A673 (cell line): ENCODE measurements around the gene TM7SF3. TPM values are rescaled to one million over a fixed set of nuclear protein-coding genes. Genes with fewer than 3 reads are reported as not detected.

Source experiments
- BruUV-seq: library from RNA; stranded (reverse); fragments of 400-500 nt; replicated peaks from 2 replicates; lab custom pipeline; 2021; lab: Mats Ljungman, UMichigan
- CTCF ChIA-PET: fragments of 300-600 bp; sonication (Branson Sonifier 250); formaldehyde crosslinking; loops from one replicate; lab custom pipeline; 2022; ENCODE audit warnings: antibody characterized with exemption; lab: Charles Lee
- POLR2A ChIA-PET: fragments of 300-600 bp; sonication (Branson Sonifier 250); formaldehyde crosslinking; loops from one replicate; lab custom pipeline; 2022; ENCODE audit warnings: antibody characterized with exemption; ENCODE audit not compliant: low non-redundant PET; lab: Charles Lee
- DNase-seq: peaks from one replicate; pipeline ENCODE4 v3.0.0-alpha.2; 2015; ENCODE audit warnings: low spot score
- H3K27ac ChIP-seq: fragments of 200-600 bp; sonication (generic); 2 replicates; pipeline ENCODE4 v1.5.1; 2016; ENCODE audit warnings: mixed run types, low read depth, mild to moderate bottlenecking, mixed read lengths, antibody characterized with exemption, low read length; ENCODE audit not compliant: poor library complexity, severe bottlenecking
- H3K27me3 ChIP-seq: fragments of 200-600 bp; sonication (generic); replicated peaks from 2 replicates; pipeline ENCODE4 v1.6.1; 2017; ENCODE audit warnings: mixed run types, low read depth, mild to moderate bottlenecking, mixed read lengths, antibody characterized with exemption, low read length; ENCODE audit not compliant: insufficient read depth, poor library complexity
- H3K36me3 ChIP-seq: fragments of 200-600 bp; sonication (generic); 2 replicates; pipeline ENCODE4 v1.6.1; 2016; ENCODE audit warnings: mixed run types, mild to moderate bottlenecking, mixed read lengths, antibody characterized with exemption, low read length; ENCODE audit not compliant: insufficient read depth, poor library complexity, severe bottlenecking
- H3K4me1 ChIP-seq: fragments of 200-600 bp; sonication (generic); 2 replicates; pipeline ENCODE4 v1.6.1; 2017; ENCODE audit warnings: mixed run types, mild to moderate bottlenecking, mixed read lengths, antibody characterized with exemption, low read length; ENCODE audit not compliant: insufficient read depth, poor library complexity, severe bottlenecking
- H3K4me3 ChIP-seq: fragments of 200-600 bp; sonication (generic); 2 replicates; pipeline ENCODE4 v1.5.1; 2016; ENCODE audit warnings: low read depth, mixed run types, mild to moderate bottlenecking, mixed read lengths, low read length; ENCODE audit not compliant: poor library complexity, severe bottlenecking
- H3K9me3 ChIP-seq: fragments of 200-600 bp; sonication (generic); 2 replicates; pipeline ENCODE4 v1.6.1; 2016; ENCODE audit warnings: mixed run types, low read depth, mild to moderate bottlenecking, mixed read lengths, antibody characterized with exemption, low read length; ENCODE audit not compliant: poor library complexity, severe bottlenecking
- CTCF ChIP-seq: fragments of 300-800, 200-600 bp; sonication (generic); conservative IDR thresholded peaks from 2 replicates; pipeline ENCODE4 v1.5.1; 2017; ENCODE audit warnings: low read depth, mild to moderate bottlenecking, antibody characterized with exemption, low read length, moderate library complexity, mixed read lengths
- EZH2 ChIP-seq: fragments of 200-600 bp; sonication (generic); IDR thresholded peaks from 2 replicates; pipeline ENCODE4 v1.6.1; 2017; ENCODE audit warnings: borderline replicate concordance, low read depth, mild to moderate bottlenecking, mixed read lengths, antibody characterized with exemption, low read length; ENCODE audit not compliant: poor library complexity, severe bottlenecking
- intact Hi-C: fragments of 100-400 bp; cut with micrococcal nuclease; formaldehyde crosslinking; loops from one replicate; pipeline ENCODE4 v1.10.0; 2022; ENCODE audit not compliant: unreplicated experiment
- total RNA-seq: library from RNA; stranded (reverse); gene quantifications from 2 replicates; pipeline ENCODE4 v1.2.3, GENCODE V29; 2021

Gene TM7SF3
- total RNA-seq, 1 experiment from 2014 or later = 53.5 TPM

GRCh38 chr12:27026257-27026656, 12.1 kb upstream of the TM7SF3 start:
- Histone ChIP-seq H3K4me3 (no peak overlapping the region), H3K36me3 (peaks cover 29% of the 10 kb centered on the region), H3K27ac (no peak overlapping the region), H3K27me3 (no peaks in the 10 kb centered on the region), H3K9me3 (no peaks in the 10 kb centered on the region), H3K4me1 (peaks cover 9% of the 10 kb centered on the region)
- ChIA-PET CTCF (no interaction called here), POLR2A (no interaction called here)
- DNase-seq = no peak
- intact Hi-C loops = loop anchor here (10.0 kb wide), 1 partner anchor 89 kb away; no protein-coding TSS in a partner anchor
- BruUV-seq = no TSS peak
- TF ChIP-seq EZH2 (no peak), CTCF (no peak)

GRCh38 chr12:27025116-27025515, 10.9 kb upstream of the TM7SF3 start:
- intact Hi-C loops = loop anchor here (10.0 kb wide), 1 partner anchor 90 kb away; no protein-coding TSS in a partner anchor
- ChIA-PET CTCF (no interaction called here), POLR2A (no interaction called here)
- Histone ChIP-seq H3K27me3 (no peaks in the 10 kb centered on the region), H3K36me3 (peaks cover 23% of the 10 kb centered on the region), H3K4me3 (no peak overlapping the region), H3K9me3 (no peaks in the 10 kb centered on the region), H3K4me1 (peaks cover 9% of the 10 kb centered on the region), H3K27ac (no peak overlapping the region)
- no TSS peak for BruUV-seq
- DNase-seq = no peak
- no peak for TF ChIP-seq CTCF
- TF ChIP-seq EZH2 = no peak

GRCh38 chr12:27024291-27024690, 10.1 kb upstream of the TM7SF3 start:
- DNase-seq = no peak
- intact Hi-C loops = loop anchor here (10.0 kb wide), 1 partner anchor 91 kb away; no protein-coding TSS in a partner anchor
- no peaks in the 10 kb centered on the region for H3K27me3 ChIP-seq
- peaks cover 9% of the 10 kb centered on the region for H3K4me1 ChIP-seq
- H3K9me3 ChIP-seq = no peaks in the 10 kb centered on the region
- peaks cover 20% of the 10 kb centered on the region for H3K36me3 ChIP-seq
- no TSS peak for BruUV-seq
- H3K4me3 ChIP-seq = no peak overlapping the region
- H3K27ac ChIP-seq = no peak overlapping the region
- CTCF ChIA-PET = no interaction called here
- POLR2A ChIA-PET = no interaction called here
- TF ChIP-seq EZH2 = no peak

GRCh38 chr12:27020761-27021160, 6.6 kb upstream of the TM7SF3 start:
- no TSS peak for BruUV-seq
- Histone ChIP-seq H3K27ac (no peak overlapping the region), H3K27me3 (no peaks in the 10 kb centered on the region), H3K9me3 (no peaks in the 10 kb centered on the region), H3K4me1 (peaks cover 9% of the 10 kb centered on the region), H3K4me3 (no peak overlapping the region), H3K36me3 (no peaks in the 10 kb centered on the region)
- intact Hi-C loops = loop anchor here (10.0 kb wide), 1 partner anchor 94 kb away; no protein-coding TSS in a partner anchor
- TF ChIP-seq EZH2 (no peak), CTCF (no peak)
- POLR2A ChIA-PET = no interaction called here
- DNase-seq = no peak
- CTCF ChIA-PET = no interaction called here
